DOHH2 (cell line): Measurements from ENCODE around the gene RGR.

Experiments used
- H3F3A ChIP-seq: fragments of 200-600 bp; sonication (generic), shearing (Covaris generic); 2 replicates; pipeline ENCODE4 v1.6.0; 2016; ENCODE audit warnings: antibody characterized with exemption, mild to moderate bottlenecking; ENCODE audit not compliant: control insufficient read depth, insufficient read depth
- H3K27ac ChIP-seq: fragments of 200-600 bp; sonication (generic); 2 replicates; pipeline ENCODE4 v1.5.1; 2014; ENCODE audit warnings: low read depth, mild to moderate bottlenecking, low read length, moderate library complexity
- H3K27me3 ChIP-seq: fragments of 200-600 bp; sonication (generic); 2 replicates; pipeline ENCODE4 v1.6.1; 2014; ENCODE audit warnings: mild to moderate bottlenecking, low read length, mixed read lengths; ENCODE audit not compliant: control insufficient read depth
- H3K36me3 ChIP-seq: fragments of 200-600 bp; sonication (generic); 2 replicates; pipeline ENCODE4 v1.6.1; 2014; ENCODE audit warnings: mild to moderate bottlenecking, low read length, moderate library complexity, mixed read lengths; ENCODE audit not compliant: control insufficient read depth
- H3K4me1 ChIP-seq: fragments of 200-600 bp; sonication (generic); 2 replicates; pipeline ENCODE4 v1.6.1; 2014; ENCODE audit warnings: mild to moderate bottlenecking, low read length, mixed read lengths; ENCODE audit not compliant: control insufficient read depth
- H3K4me2 ChIP-seq: fragments of 200-600 bp; sonication (generic); 2 replicates; pipeline ENCODE4 v1.6.0; 2014; ENCODE audit warnings: mild to moderate bottlenecking, low read length, moderate library complexity
- H3K4me3 ChIP-seq: fragments of 200-600 bp; sonication (generic); 2 replicates; pipeline ENCODE4 v1.5.1; 2014; ENCODE audit warnings: mild to moderate bottlenecking, low read length, mixed read lengths
- H3K79me2 ChIP-seq: fragments of 200-600 bp; sonication (generic); 2 replicates; pipeline ENCODE4 v1.6.1; 2014; ENCODE audit warnings: mild to moderate bottlenecking, low read length, mixed read lengths; ENCODE audit not compliant: control insufficient read depth
- H3K9me2 ChIP-seq: fragments of 200-600 bp; sonication (generic); replicated peaks from 2 replicates; pipeline ENCODE4 v1.6.1; 2014; ENCODE audit warnings: mild to moderate bottlenecking, low read length, mixed read lengths; ENCODE audit not compliant: control insufficient read depth
- H3K9me3 ChIP-seq: fragments of 200-600 bp; sonication (generic); 2 replicates; pipeline ENCODE4 v1.6.1; 2014; ENCODE audit warnings: antibody characterized with exemption, low read length, mixed read lengths; ENCODE audit not compliant: control insufficient read depth, insufficient read depth
- H4K20me1 ChIP-seq: fragments of 200-600 bp; sonication (generic); 2 replicates; pipeline ENCODE4 v1.6.0; 2014; ENCODE audit warnings: low read depth, mild to moderate bottlenecking, antibody characterized with exemption, low read length, moderate library complexity; ENCODE audit not compliant: control insufficient read depth, insufficient read depth
- EZH2phosphoT487 ChIP-seq: fragments of 200-600 bp; sonication (generic); IDR thresholded peaks from 2 replicates; pipeline ENCODE4 v1.6.1; 2017; ENCODE audit warnings: borderline replicate concordance, mild to moderate bottlenecking, antibody characterized with exemption, low read length, moderate library complexity, mixed read lengths
- TF ChIP-seq, protein P1 (sequence below): fragments of 200-600 bp; sonication (generic); IDR thresholded peaks from one replicate; pipeline ENCODE4 v1.5.1; 2014; ENCODE audit warnings: antibody characterized with exemption, mild to moderate bottlenecking, low read depth, low read length; ENCODE audit not compliant: poor library complexity, severe bottlenecking

RGR gene

DNA sequence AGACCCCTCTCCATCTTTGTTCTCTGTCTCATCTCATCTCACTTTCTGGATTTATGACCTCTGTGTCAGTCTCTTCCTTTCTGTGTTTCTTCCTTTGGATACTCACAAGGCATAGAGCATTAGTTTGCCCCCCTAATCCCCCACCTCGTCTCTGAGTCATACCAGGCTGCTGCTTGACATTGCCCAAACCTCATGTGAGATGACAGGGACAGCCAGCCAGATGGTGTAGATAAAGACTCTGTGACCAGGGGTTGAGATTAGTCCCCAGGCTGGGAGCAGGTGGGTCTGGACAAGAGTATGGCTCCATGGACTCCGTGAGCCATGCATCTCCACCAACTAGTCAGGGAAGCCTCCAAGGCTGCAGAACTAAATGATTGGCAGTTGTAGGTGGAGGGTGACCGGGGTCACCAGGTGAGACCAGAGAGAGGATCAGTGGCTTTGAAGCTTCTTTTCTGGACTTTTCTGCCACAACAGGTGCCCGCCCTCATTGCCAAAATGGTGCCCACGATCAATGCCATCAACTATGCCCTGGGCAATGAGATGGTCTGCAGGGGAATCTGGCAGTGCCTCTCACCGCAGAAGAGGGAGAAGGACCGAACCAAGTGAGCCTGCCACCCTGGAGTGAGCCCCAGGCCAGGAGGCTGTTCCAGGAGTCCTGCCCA, 13.3 kb downstream of the RGR start:
- TF ChIP-seq, protein P1, sequence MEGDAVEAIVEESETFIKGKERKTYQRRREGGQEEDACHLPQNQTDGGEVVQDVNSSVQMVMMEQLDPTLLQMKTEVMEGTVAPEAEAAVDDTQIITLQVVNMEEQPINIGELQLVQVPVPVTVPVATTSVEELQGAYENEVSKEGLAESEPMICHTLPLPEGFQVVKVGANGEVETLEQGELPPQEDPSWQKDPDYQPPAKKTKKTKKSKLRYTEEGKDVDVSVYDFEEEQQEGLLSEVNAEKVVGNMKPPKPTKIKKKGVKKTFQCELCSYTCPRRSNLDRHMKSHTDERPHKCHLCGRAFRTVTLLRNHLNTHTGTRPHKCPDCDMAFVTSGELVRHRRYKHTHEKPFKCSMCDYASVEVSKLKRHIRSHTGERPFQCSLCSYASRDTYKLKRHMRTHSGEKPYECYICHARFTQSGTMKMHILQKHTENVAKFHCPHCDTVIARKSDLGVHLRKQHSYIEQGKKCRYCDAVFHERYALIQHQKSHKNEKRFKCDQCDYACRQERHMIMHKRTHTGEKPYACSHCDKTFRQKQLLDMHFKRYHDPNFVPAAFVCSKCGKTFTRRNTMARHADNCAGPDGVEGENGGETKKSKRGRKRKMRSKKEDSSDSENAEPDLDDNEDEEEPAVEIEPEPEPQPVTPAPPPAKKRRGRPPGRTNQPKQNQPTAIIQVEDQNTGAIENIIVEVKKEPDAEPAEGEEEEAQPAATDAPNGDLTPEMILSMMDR = no peak
- no peak for TF ChIP-seq EZH2phosphoT487
- Histone ChIP-seq H3K4me2 (no peak overlapping the region), H3K9me3 (no peaks in the 10 kb centered on the region), H3K4me3 (no peak overlapping the region), H3K36me3 (no peaks in the 10 kb centered on the region), H3K9me2 (no peaks in the 10 kb centered on the region), H4K20me1 (no peaks in the 10 kb centered on the region), H3K4me1 (no peaks in the 10 kb centered on the region; the same call in 1 of the 2 replicates), H3F3A (no peaks in the 10 kb centered on the region), H3K27me3 (no peaks in the 10 kb centered on the region; the same call in 1 of the 2 replicates), H3K27ac (no peak overlapping the region), H3K79me2 (no peaks in the 10 kb centered on the region)

DNA sequence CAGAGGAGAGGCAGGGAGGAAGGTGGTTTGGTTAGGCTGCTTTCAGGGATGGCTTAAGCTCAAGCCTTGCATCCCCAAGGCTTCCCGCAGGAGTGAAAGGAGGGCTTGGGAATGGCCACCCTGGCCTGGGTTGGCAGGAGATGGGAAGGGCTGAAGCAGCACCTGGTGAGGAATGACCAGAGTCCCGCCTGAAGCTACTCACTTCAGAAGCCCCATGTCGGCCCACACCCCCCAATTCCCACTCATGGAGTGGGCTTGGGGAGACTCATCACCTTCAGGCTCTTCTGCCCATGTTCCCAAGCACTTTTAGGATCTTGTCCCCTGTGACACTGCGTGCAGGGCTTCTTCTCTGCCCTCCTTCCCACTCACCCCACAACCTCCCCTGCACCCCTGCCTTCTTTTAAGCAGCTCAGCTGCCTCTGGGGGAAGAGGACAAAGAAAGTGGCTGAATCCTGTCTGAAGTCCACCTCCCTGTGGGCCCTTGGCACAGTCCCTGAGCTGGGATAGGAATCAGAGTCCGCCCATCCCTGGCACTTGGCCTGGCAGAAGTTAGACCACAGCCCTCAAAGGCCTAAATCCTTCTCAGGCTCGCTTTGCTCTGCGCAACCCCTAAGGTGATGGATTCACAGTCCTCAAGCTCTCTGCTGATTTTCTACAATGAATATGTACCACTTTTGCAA, 16.5 kb downstream of the RGR start:
- H3K36me3 ChIP-seq = no peaks in the 10 kb centered on the region
- H3F3A ChIP-seq = no peaks in the 10 kb centered on the region
- no peak overlapping the region for H3K27ac ChIP-seq
- H3K79me2 ChIP-seq = no peaks in the 10 kb centered on the region
- no peaks in the 10 kb centered on the region; the same call in 1 of the 2 replicates for H3K4me1 ChIP-seq
- H3K4me2 ChIP-seq = no peak overlapping the region
- TF ChIP-seq EZH2phosphoT487 = no peak
- TF ChIP-seq, protein P1 = no peak
- H4K20me1 ChIP-seq = no peaks in the 10 kb centered on the region
- H3K4me3 ChIP-seq = no peak overlapping the region
- H3K27me3 ChIP-seq = peaks cover 9% of the 10 kb centered on the region
- H3K9me3 ChIP-seq = no peaks in the 10 kb centered on the region
- no peaks in the 10 kb centered on the region for H3K9me2 ChIP-seq

DNA sequence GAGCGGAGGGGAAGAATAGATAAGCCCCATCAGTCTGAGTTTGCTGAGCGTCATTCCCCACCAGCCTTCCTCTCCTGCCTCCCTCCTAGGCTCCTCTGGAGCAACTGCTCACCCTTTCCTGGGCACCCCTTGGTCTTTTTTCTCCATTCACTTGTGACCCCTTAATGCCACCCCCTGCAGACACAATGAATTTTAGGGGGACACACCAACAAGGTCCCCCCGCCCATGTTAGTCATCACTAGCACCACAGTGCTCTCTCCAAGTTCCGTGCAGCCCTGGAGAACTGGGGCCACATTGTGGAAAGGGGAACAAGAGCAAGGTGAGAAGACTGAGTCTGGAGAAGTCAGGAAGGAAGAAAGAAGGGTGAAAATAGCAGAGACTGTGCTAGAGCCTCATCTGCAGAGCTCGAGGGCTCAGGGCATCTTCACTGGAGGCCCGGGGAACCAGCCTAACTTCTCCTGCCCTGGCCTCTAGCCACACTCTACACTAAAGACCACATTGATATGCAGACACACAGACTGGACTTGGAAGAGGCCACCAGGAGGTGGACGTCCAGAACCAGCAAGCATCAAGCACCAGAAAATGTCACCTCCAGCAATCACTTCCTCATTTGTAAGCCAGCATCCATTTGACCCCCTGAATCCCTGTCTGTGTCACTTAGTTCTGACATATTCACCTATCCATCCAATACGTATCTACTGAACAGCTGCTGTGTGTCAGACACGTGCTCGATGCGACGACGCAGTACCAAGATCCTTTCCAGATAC, 17.5 kb downstream of the RGR start:
- H3K4me2 ChIP-seq = no peak overlapping the region
- H3F3A ChIP-seq = no peaks in the 10 kb centered on the region
- no peaks in the 10 kb centered on the region for H3K9me2 ChIP-seq
- no peak overlapping the region for H3K27ac ChIP-seq
- H3K79me2 ChIP-seq = no peaks in the 10 kb centered on the region
- H3K4me3 ChIP-seq = no peak overlapping the region
- H3K9me3 ChIP-seq = no peaks in the 10 kb centered on the region
- no peaks in the 10 kb centered on the region for H4K20me1 ChIP-seq
- no peaks in the 10 kb centered on the region for H3K4me1 ChIP-seq
- H3K27me3 ChIP-seq = peaks cover 9% of the 10 kb centered on the region
- TF ChIP-seq, protein P1 = no peak
- no peak for TF ChIP-seq EZH2phosphoT487
- no peaks in the 10 kb centered on the region for H3K36me3 ChIP-seq
